OCI-LY3 (cell line): ENCODE data around the gene GPR12.

Experiments
- H2AFZ ChIP-seq: fragments of 200-600, 300-600 bp; shearing (Covaris generic); 2 replicates; pipeline ENCODE4 v1.6.0; 2014; ENCODE audit warnings: antibody characterized with exemption, low read depth, low read length
- H3K27ac ChIP-seq: fragments of 200-600, 300-600 bp; sonication (generic); 2 replicates; pipeline ENCODE4 v1.5.1; 2014; ENCODE audit warnings: mild to moderate bottlenecking, low read length, moderate library complexity, mixed read lengths
- H3K27me3 ChIP-seq: fragments of 200-600, 300-600 bp; sonication (generic); 2 replicates; pipeline ENCODE4 v1.6.1; 2014; ENCODE audit warnings: low read depth, low read length, mixed read lengths
- H3K36me3 ChIP-seq: fragments of 200-600, 300-600 bp; sonication (generic); replicated peaks from 2 replicates; pipeline ENCODE3; 2014; ENCODE audit warnings: low read depth, low read length, mixed read lengths
- H3K4me1 ChIP-seq: fragments of 300-600, 200-600 bp; sonication (generic); 2 replicates; pipeline ENCODE4 v1.6.1; 2014; ENCODE audit warnings: low read length, mixed read lengths
- H3K4me2 ChIP-seq: fragments of 200-600, 300-600 bp; sonication (generic); 2 replicates; pipeline ENCODE4 v1.6.1; 2014; ENCODE audit warnings: low read length, mixed read lengths
- H3K4me3 ChIP-seq: fragments of 300-600, 200-600 bp; sonication (generic); 2 replicates; pipeline ENCODE4 v1.5.1; 2014; ENCODE audit warnings: antibody characterized with exemption, mild to moderate bottlenecking, low read length, moderate library complexity
- H3K79me2 ChIP-seq: fragments of 300-600, 200-600 bp; shearing (Covaris generic); 2 replicates; pipeline ENCODE4 v1.6.1; 2014; ENCODE audit warnings: mild to moderate bottlenecking, low read length, mixed read lengths
- H3K9ac ChIP-seq: fragments of 300-600, 200-600 bp; shearing (Covaris generic); 2 replicates; pipeline ENCODE4 v1.6.0; 2014; ENCODE audit warnings: mild to moderate bottlenecking, low read length, moderate library complexity
- H3K9me3 ChIP-seq: fragments of 200-600, 300-600 bp; shearing (Covaris generic); 2 replicates; pipeline ENCODE4 v1.6.1; 2014; ENCODE audit warnings: low read length, mixed read lengths; ENCODE audit not compliant: insufficient read depth
- H4K20me1 ChIP-seq: fragments of 200-600, 300-600 bp; sonication (generic); 2 replicates; pipeline ENCODE4 v1.6.1; 2016; ENCODE audit warnings: low read length, mixed read lengths; ENCODE audit not compliant: insufficient read depth
- EZH2phosphoT487 ChIP-seq: fragments of 200-600 bp; shearing (Covaris generic); IDR thresholded peaks from 2 replicates; pipeline ENCODE4 v1.6.1; 2018; ENCODE audit warnings: antibody characterized with exemption, mixed run types, low read depth
- TF ChIP-seq, protein P1 (sequence below): fragments of 200-600, 300-600 bp; sonication (generic); IDR thresholded peaks from 2 replicates; pipeline ENCODE4 v1.5.1; 2014; ENCODE audit warnings: antibody characterized with exemption, low read length, low read depth

GPR12 gene

DNA sequence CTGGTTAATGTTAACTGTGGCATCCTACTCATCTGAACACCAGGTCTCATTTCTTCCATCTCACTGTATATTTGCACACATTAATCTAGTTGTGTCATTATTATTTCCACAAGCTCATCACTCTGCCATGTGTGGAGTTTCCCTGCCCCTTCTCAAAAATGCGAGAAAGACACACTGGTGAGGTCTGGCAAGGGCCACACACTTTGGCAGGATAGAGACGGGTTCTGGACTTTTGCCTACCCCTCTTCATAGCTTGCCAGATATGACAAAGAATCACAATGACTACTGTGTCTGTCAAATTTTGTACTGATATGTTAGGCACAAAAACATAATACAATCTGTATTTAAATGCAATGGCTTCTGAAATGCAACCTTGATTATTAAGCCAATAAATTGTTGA, 12.9 kb downstream of the GPR12 start:
- Histone ChIP-seq H3K79me2 (no peaks in the 10 kb centered on the region), H3K36me3 (no peaks in the 10 kb centered on the region), H3K4me1 (no peaks in the 10 kb centered on the region), H3K4me3 (no peak overlapping the region), H3K27ac (no peak overlapping the region), H3K9ac (no peak overlapping the region), H4K20me1 (no peaks in the 10 kb centered on the region), H3K9me3 (no peaks in the 10 kb centered on the region), H2AFZ (no peak overlapping the region), H3K4me2 (no peak overlapping the region), H3K27me3 (peaks cover 22% of the 10 kb centered on the region; the same call in 1 of the 2 replicates)
- TF ChIP-seq EZH2phosphoT487, result no peak
- TF ChIP-seq, protein P1, sequence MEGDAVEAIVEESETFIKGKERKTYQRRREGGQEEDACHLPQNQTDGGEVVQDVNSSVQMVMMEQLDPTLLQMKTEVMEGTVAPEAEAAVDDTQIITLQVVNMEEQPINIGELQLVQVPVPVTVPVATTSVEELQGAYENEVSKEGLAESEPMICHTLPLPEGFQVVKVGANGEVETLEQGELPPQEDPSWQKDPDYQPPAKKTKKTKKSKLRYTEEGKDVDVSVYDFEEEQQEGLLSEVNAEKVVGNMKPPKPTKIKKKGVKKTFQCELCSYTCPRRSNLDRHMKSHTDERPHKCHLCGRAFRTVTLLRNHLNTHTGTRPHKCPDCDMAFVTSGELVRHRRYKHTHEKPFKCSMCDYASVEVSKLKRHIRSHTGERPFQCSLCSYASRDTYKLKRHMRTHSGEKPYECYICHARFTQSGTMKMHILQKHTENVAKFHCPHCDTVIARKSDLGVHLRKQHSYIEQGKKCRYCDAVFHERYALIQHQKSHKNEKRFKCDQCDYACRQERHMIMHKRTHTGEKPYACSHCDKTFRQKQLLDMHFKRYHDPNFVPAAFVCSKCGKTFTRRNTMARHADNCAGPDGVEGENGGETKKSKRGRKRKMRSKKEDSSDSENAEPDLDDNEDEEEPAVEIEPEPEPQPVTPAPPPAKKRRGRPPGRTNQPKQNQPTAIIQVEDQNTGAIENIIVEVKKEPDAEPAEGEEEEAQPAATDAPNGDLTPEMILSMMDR, result no peak

DNA sequence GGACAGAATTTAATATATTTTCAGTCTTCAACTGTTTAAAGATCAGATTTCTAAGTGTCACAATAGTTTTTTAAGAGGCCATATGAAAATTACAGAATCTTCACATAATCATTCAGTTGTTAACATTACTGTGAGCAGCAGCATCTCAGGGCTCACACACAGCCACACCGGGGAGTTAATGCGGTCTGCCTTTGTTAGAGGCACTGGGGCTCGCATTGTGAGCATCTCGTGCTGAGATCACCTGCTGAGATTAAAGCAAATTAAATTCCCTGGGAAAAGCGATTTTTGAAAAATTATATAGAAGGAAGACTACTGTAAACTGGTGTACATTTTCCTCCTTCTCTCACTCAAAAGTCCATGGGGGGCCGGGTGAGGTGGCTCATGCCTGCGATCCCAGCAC, 16.6 kb downstream of the GPR12 start:
- Histone ChIP-seq H3K27ac (no peak overlapping the region), H4K20me1 (no peaks in the 10 kb centered on the region)

DNA sequence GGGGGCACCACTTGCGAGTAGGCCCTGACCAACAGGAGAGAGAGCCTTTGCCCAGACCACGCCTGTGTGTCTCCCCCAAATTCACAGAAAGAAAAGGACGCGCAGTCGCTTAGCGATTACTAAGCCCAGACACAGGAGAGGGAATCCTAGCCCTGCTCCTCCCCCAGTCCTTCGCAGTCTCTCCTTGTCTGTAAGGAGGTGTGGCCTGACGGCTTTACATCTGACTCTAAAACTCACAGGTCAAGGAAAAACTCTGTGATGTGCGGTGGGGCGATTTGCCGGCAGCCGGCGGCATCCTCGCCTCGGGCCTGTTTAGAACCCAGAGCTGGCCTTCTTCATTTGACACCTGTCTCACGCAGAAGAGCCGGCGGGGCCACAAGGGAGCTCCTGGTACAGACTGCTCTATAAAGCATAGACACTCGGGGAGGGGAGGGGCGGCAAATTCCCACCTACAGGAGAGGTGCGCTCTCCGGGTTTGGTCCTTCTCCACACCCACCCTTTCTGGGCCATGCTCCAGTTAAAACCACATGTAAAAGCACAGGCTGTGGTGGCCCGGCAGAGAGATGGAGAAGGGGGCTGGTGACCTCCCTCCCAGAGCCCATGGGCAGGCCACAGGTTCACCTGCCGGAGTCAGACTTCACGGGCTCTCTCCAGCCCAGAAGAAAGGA, 17.8 kb downstream of the GPR12 start:
- Histone ChIP-seq H3K27ac (no peak overlapping the region), H3K4me1 (no peaks in the 10 kb centered on the region), H3K79me2 (no peaks in the 10 kb centered on the region), H3K4me2 (no peak overlapping the region), H4K20me1 (no peaks in the 10 kb centered on the region), H3K9me3 (no peaks in the 10 kb centered on the region), H3K9ac (no peak overlapping the region), H3K36me3 (no peaks in the 10 kb centered on the region), H3K27me3 (peaks cover 13% of the 10 kb centered on the region; the same call in 1 of the 2 replicates), H3K4me3 (no peak overlapping the region), H2AFZ (no peak overlapping the region)
- TF ChIP-seq, protein P1, result no peak
- no peak for TF ChIP-seq EZH2phosphoT487

More for the DNA sequence above, 16.6 kb downstream of the GPR12 start:
- TF ChIP-seq, protein P1, result no peak
- no peak for TF ChIP-seq EZH2phosphoT487
- Histone ChIP-seq H3K4me2 (no peak overlapping the region), H2AFZ (no peak overlapping the region), H3K36me3 (no peaks in the 10 kb centered on the region), H3K79me2 (no peaks in the 10 kb centered on the region), H3K27me3 (peaks cover 16% of the 10 kb centered on the region; the same call in 1 of the 2 replicates), H3K4me3 (no peak overlapping the region), H3K4me1 (no peaks in the 10 kb centered on the region), H3K9me3 (no peaks in the 10 kb centered on the region), H3K9ac (no peak overlapping the region)

DNA sequence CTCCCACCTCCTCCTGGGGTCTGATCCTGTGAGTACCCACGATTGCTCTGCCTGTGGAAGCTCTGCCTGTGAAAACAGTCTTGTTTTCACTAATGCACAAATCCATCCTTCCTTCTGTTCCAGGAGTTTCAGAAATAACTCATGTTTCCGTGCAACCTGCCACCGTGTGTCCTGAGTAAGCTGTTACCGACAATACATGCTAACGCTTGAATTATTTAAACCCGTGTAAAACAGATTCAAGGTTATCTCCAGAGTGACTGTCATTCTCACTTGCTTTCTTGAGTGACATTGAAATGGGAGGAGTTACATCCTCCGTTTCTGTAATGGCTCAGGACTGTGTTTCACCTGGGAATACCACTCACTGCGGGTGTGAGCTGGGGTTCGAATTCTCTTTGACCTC, 24.9 kb downstream of the GPR12 start:
- no peak overlapping the region for H3K9ac ChIP-seq

More for the DNA sequence above, 24.9 kb downstream of the GPR12 start:
- H3K27me3 ChIP-seq, result peaks cover 7% of the 10 kb centered on the region; the same call in 1 of the 2 replicates
- no peak for TF ChIP-seq EZH2phosphoT487
- TF ChIP-seq, protein P1, result no peak
- H3K4me2 ChIP-seq, result no peak overlapping the region
- no peak overlapping the region for H3K4me3 ChIP-seq
- no peaks in the 10 kb centered on the region for H3K79me2 ChIP-seq
- H4K20me1 ChIP-seq, result no peaks in the 10 kb centered on the region
- no peaks in the 10 kb centered on the region for H3K4me1 ChIP-seq
- H3K9me3 ChIP-seq, result no peaks in the 10 kb centered on the region
- no peak overlapping the region for H3K27ac ChIP-seq
- no peaks in the 10 kb centered on the region for H3K36me3 ChIP-seq
- H2AFZ ChIP-seq, result no peak overlapping the region
